Panc1 (cell line): ENCODE measurements around the gene ADORA2A. TPM values are rescaled to one million over a fixed set of nuclear protein-coding genes. Genes with fewer than 3 reads are reported as not detected.

Experiments
- ATAC-seq: fragments of 200-7000 bp; cut with Tn5 transposase; 2 replicates; pipeline ENCODE4 v1.9.1; 2020; ENCODE audit warnings: mild to moderate bottlenecking, moderate library complexity
- BruUV-seq: library from RNA; stranded (reverse); fragments of 400-500 nt; replicated peaks from 2 replicates; lab custom pipeline; 2021; lab: Mats Ljungman, UMichigan
- CTCF ChIA-PET: fragments of 300-600 bp; sonication (Branson Sonifier 250); formaldehyde crosslinking; loops from one replicate; lab custom pipeline; 2022; ENCODE audit warnings: antibody characterized with exemption; lab: Charles Lee
- POLR2A ChIA-PET: fragments of 300-600 bp; sonication (Branson Sonifier 250); formaldehyde crosslinking; loops from one replicate; lab custom pipeline; 2022; ENCODE audit warnings: antibody characterized with exemption; lab: Charles Lee
- DNase-seq: peaks from one replicate; pipeline ENCODE4 v3.0.0-alpha.2; 2010; ENCODE audit warnings: low read depth, low spot score
- H3K27ac ChIP-seq: 2 replicates; pipeline ENCODE4 v1.5.1; 2011; ENCODE audit warnings: mild to moderate bottlenecking, low read length, inconsistent platforms
- H3K27me3 ChIP-seq: fragments of 200-500 bp; sonication (Bioruptor generic); 2 replicates; pipeline ENCODE4 v1.6.0; 2014; ENCODE audit warnings: low read length, inconsistent platforms; ENCODE audit not compliant: control insufficient read depth, insufficient read depth
- H3K36me3 ChIP-seq: fragments of 200-500 bp; sonication (Bioruptor generic); 2 replicates; pipeline ENCODE4 v1.5.1; 2014; ENCODE audit warnings: inconsistent platforms, mild to moderate bottlenecking, low read length, moderate library complexity; ENCODE audit not compliant: control insufficient read depth, insufficient read depth
- H3K4me1 ChIP-seq: 2 replicates; pipeline ENCODE4 v1.5.1; 2011; ENCODE audit warnings: inconsistent platforms, mild to moderate bottlenecking, low read length, moderate library complexity; ENCODE audit not compliant: control insufficient read depth, insufficient read depth
- H3K4me3 ChIP-seq, 2 experiments: 2 replicates each; pipeline ENCODE4 v1.5.1; 2011 to 2012; ENCODE audit warnings: low read depth in 2 of 2, low read length in 2 of 2, mild to moderate bottlenecking in 2 of 2, inconsistent platforms in 1 of 2, moderate library complexity in 1 of 2
- H3K9me3 ChIP-seq: fragments of 200-500 bp; sonication (Bioruptor generic); 2 replicates; pipeline ENCODE4 v1.5.1; 2014; ENCODE audit warnings: low read depth, mild to moderate bottlenecking, inconsistent platforms, low read length, moderate library complexity; ENCODE audit not compliant: control insufficient read depth, insufficient read depth
- POLR2AphosphoS5 ChIP-seq: IDR thresholded peaks from 2 replicates; pipeline ENCODE4 v1.6.1; 2012; ENCODE audit warnings: mild to moderate bottlenecking, low read depth, low read length, moderate library complexity
- SIN3A ChIP-seq: IDR thresholded peaks from 2 replicates; pipeline ENCODE4 v1.6.1; 2012; ENCODE audit warnings: low read depth, mild to moderate bottlenecking, low read length, moderate library complexity, borderline replicate concordance; ENCODE audit not compliant: insufficient read depth
- TCF7L2 ChIP-seq: IDR thresholded peaks from 2 replicates; pipeline ENCODE4 v1.6.1; 2011; ENCODE audit warnings: mild to moderate bottlenecking, low read depth, low read length, inconsistent platforms
- in situ Hi-C: cut with HindIII; loops from 2 replicates; pipeline ENCODE4 v1.10.0; 2016; ENCODE audit warnings: low sequenced_read_pairs, low pct_unique_long_range_greater_than_20kb
- intact Hi-C: fragments of 100-400 bp; cut with micrococcal nuclease; formaldehyde crosslinking; loops from one replicate; pipeline ENCODE4 v1.10.0; 2022; ENCODE audit not compliant: unreplicated experiment
- total RNA-seq: library from RNA; stranded (reverse); gene quantifications from one replicate; pipeline ENCODE4 v1.2.1, GENCODE V29; 2021; ENCODE audit not compliant: unreplicated experiment
- TF ChIP-seq, protein P1 (sequence below): fragments of 450-650 bp; IDR thresholded peaks from 2 replicates; pipeline ENCODE4 v1.5.1; 2017; ENCODE audit warnings: mild to moderate bottlenecking
- TF ChIP-seq, protein P2 (sequence below), 2 experiments: IDR thresholded peaks; 2 replicates each; pipeline ENCODE4 v1.6.1; 2011 to 2012; ENCODE audit warnings: low read depth in 2 of 2, control low read depth in 1 of 2, low read length in 1 of 2, mild to moderate bottlenecking in 1 of 2, moderate library complexity in 1 of 2; ENCODE audit not compliant: insufficient read depth in 1 of 2

Gene ADORA2A
- total RNA-seq, 1 experiment from 2014 or later = 11.5 TPM

DNA sequence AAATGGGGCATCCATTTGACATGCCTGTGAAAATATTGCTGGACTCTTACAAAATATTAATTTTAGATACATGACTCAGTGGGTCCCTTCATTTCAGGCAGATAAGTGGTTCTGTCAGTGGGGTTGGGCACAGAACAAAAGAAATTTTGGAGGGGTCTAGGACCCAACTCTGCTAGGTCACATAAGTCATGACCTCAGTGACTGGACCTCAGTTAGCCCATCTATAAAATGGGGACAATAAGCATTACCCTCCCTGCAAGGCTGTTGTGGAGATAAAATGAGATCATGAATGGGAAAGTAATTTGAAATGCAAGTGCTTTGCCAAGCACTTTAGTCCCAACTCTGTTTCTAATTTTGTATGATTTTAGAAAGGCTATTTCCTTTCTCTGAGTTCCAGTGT is 23.8 kb downstream of the ADORA2A start:
- intact Hi-C loops (no loop called here), in situ Hi-C loops (no loop called here)
- CTCF ChIA-PET = no interaction called here
- H3K4me1 ChIP-seq = no peaks in the 10 kb centered on the region
- no peak overlapping the region for H3K27ac ChIP-seq
- TF ChIP-seq SIN3A (no peak), POLR2AphosphoS5 (no peak), TCF7L2 (no peak)
- TF ChIP-seq, protein P1, sequence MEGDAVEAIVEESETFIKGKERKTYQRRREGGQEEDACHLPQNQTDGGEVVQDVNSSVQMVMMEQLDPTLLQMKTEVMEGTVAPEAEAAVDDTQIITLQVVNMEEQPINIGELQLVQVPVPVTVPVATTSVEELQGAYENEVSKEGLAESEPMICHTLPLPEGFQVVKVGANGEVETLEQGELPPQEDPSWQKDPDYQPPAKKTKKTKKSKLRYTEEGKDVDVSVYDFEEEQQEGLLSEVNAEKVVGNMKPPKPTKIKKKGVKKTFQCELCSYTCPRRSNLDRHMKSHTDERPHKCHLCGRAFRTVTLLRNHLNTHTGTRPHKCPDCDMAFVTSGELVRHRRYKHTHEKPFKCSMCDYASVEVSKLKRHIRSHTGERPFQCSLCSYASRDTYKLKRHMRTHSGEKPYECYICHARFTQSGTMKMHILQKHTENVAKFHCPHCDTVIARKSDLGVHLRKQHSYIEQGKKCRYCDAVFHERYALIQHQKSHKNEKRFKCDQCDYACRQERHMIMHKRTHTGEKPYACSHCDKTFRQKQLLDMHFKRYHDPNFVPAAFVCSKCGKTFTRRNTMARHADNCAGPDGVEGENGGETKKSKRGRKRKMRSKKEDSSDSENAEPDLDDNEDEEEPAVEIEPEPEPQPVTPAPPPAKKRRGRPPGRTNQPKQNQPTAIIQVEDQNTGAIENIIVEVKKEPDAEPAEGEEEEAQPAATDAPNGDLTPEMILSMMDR = no peak
- TF ChIP-seq, protein P2, sequence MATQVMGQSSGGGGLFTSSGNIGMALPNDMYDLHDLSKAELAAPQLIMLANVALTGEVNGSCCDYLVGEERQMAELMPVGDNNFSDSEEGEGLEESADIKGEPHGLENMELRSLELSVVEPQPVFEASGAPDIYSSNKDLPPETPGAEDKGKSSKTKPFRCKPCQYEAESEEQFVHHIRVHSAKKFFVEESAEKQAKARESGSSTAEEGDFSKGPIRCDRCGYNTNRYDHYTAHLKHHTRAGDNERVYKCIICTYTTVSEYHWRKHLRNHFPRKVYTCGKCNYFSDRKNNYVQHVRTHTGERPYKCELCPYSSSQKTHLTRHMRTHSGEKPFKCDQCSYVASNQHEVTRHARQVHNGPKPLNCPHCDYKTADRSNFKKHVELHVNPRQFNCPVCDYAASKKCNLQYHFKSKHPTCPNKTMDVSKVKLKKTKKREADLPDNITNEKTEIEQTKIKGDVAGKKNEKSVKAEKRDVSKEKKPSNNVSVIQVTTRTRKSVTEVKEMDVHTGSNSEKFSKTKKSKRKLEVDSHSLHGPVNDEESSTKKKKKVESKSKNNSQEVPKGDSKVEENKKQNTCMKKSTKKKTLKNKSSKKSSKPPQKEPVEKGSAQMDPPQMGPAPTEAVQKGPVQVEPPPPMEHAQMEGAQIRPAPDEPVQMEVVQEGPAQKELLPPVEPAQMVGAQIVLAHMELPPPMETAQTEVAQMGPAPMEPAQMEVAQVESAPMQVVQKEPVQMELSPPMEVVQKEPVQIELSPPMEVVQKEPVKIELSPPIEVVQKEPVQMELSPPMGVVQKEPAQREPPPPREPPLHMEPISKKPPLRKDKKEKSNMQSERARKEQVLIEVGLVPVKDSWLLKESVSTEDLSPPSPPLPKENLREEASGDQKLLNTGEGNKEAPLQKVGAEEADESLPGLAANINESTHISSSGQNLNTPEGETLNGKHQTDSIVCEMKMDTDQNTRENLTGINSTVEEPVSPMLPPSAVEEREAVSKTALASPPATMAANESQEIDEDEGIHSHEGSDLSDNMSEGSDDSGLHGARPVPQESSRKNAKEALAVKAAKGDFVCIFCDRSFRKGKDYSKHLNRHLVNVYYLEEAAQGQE (IDR thresholded peaks at IDR 0.05; ENCODE audit: insufficient read depth in 1 of 2, low read depth in 2 of 2, low read length in 1 of 2) = no peak
- POLR2A ChIA-PET = no interaction called here
- ATAC-seq = no peak
- no peaks in the 10 kb centered on the region for H3K36me3 ChIP-seq
- H3K4me3 ChIP-seq = no peak overlapping the region
- BruUV-seq = no TSS peak
- no peaks in the 10 kb centered on the region for H3K27me3 ChIP-seq
- no peak for DNase-seq
- no peaks in the 10 kb centered on the region for H3K9me3 ChIP-seq

DNA sequence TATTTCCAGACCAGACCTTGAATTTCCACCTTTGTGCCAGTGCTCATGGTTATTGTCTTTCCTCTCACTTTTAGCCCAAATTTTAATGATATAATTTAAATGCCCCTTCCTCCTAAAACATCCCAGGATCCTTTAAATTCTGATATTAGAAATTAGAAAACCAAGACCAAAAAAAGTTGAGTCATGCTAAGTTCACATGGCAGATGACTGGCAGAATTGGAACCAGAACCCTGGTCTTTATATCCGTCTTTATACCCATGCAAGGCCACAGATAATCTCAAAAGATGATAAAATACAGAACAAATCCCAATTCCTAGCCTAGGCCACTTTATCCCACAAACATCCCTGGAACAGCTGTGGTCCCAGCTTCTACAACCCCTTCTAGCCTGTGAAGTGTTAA is 26.5 kb downstream of the ADORA2A start:
- Histone ChIP-seq H3K36me3 (no peaks in the 10 kb centered on the region), H3K4me3 (no peak overlapping the region), H3K27ac (no peak overlapping the region), H3K4me1 (no peaks in the 10 kb centered on the region), H3K27me3 (no peaks in the 10 kb centered on the region), H3K9me3 (no peaks in the 10 kb centered on the region)
- ATAC-seq = no peak
- CTCF ChIA-PET = no interaction called here
- DNase-seq = no peak
- intact Hi-C loops (no loop called here), in situ Hi-C loops (no loop called here)
- POLR2A ChIA-PET = interaction anchor here (0.5 to 0.6 kb wide), 2 partner anchors 111 to 171 kb away, joined by 6 to 14 read pairs; no protein-coding TSS in a partner anchor
- no TSS peak for BruUV-seq
- TF ChIP-seq POLR2AphosphoS5 = no peak
- TF ChIP-seq TCF7L2 = no peak
- TF ChIP-seq SIN3A = no peak
- TF ChIP-seq, protein P2 (IDR thresholded peaks at IDR 0.05; ENCODE audit: insufficient read depth in 1 of 2, low read depth in 2 of 2, low read length in 1 of 2) = no peak
- TF ChIP-seq, protein P1 = no peak
